ENCODE measurements around the gene TBC1D8. TPM values are rescaled to one million over a fixed set of nuclear protein-coding genes. Genes with fewer than 3 reads are reported as not detected.

TBC1D8 gene
- total RNA-seq, 1 donor from 2014 or later, result 25.3 TPM

GRCh38 chr2:101017371-101017770 is 133.8 kb downstream of the TBC1D8 start:
- no peak for TF ChIP-seq CTCF (IDR thresholded peaks at IDR 0.05; ENCODE audit: insufficient read depth, low read length, severe bottlenecking)
- Histone ChIP-seq H3K4me3 (ENCODE audit: low read depth, low read length) (no peak overlapping the region), H3K36me3 (ENCODE audit: control insufficient read depth, insufficient read depth, low read length) (peaks cover 12% of the 10 kb centered on the region), H3K27me3 (ENCODE audit: control insufficient read depth, insufficient read depth, low read length) (no peaks in the 10 kb centered on the region)
- FAIRE-seq (no peak), DNase-seq (ENCODE audit: low read depth) (no peak)

- Histone ChIP-seq H3K4me3 (ENCODE audit: low read depth, low read length) (no peak overlapping the region), H3K27me3 (ENCODE audit: control insufficient read depth, insufficient read depth, low read length) (no peaks in the 10 kb centered on the region), H3K36me3 (ENCODE audit: control insufficient read depth, insufficient read depth, low read length) (peaks cover 8% of the 10 kb centered on the region)
- TF ChIP-seq CTCF (IDR thresholded peaks at IDR 0.05; ENCODE audit: insufficient read depth, low read length, severe bottlenecking), result no peak
- no peak for FAIRE-seq
- DNase-seq (ENCODE audit: low read depth), result no peak
These were observed 136.8 kb downstream of the TBC1D8 start for GRCh38 chr2:101014264-101014857.

- peaks cover 6% of the 10 kb centered on the region for H3K36me3 ChIP-seq (ENCODE audit: control insufficient read depth, insufficient read depth, low read length)
- H3K4me3 ChIP-seq (ENCODE audit: low read depth, low read length), result no peak overlapping the region
- no peak for FAIRE-seq
- peak; percentile 39 for DNase-seq (ENCODE audit: low read depth)
- H3K27me3 ChIP-seq (ENCODE audit: control insufficient read depth, insufficient read depth, low read length), result no peaks in the 10 kb centered on the region
- peak; percentile 68 for TF ChIP-seq CTCF (IDR thresholded peaks at IDR 0.05; ENCODE audit: insufficient read depth, low read length, severe bottlenecking)
These were observed 138.4 kb downstream of the TBC1D8 start for GRCh38 chr2:101012706-101013181.

- H3K36me3 ChIP-seq (ENCODE audit: control insufficient read depth, insufficient read depth, low read length), result peaks cover 6% of the 10 kb centered on the region
- DNase-seq (ENCODE audit: low read depth) (no peak), FAIRE-seq (no peak)
- H3K27me3 ChIP-seq (ENCODE audit: control insufficient read depth, insufficient read depth, low read length), result no peaks in the 10 kb centered on the region
- no peak for TF ChIP-seq CTCF (IDR thresholded peaks at IDR 0.05; ENCODE audit: insufficient read depth, low read length, severe bottlenecking)
- no peak overlapping the region for H3K4me3 ChIP-seq (ENCODE audit: low read depth, low read length)
These were observed 139.0 kb downstream of the TBC1D8 start for GRCh38 chr2:101012054-101012705.

- no peak for FAIRE-seq
- DNase-seq (ENCODE audit: low read depth), result no peak
- H3K36me3 ChIP-seq (ENCODE audit: control insufficient read depth, insufficient read depth, low read length), result peaks cover 6% of the 10 kb centered on the region
- H3K4me3 ChIP-seq (ENCODE audit: low read depth, low read length), result no peak overlapping the region
- TF ChIP-seq CTCF (IDR thresholded peaks at IDR 0.05; ENCODE audit: insufficient read depth, low read length, severe bottlenecking), result no peak
- no peaks in the 10 kb centered on the region for H3K27me3 ChIP-seq (ENCODE audit: control insufficient read depth, insufficient read depth, low read length)
These were observed 140.0 kb downstream of the TBC1D8 start for GRCh38 chr2:101011152-101011551.

Data from bronchial epithelial cell (primary cell).